ENCODE measurements around the gene PREP.

The PREP gene

DNA sequence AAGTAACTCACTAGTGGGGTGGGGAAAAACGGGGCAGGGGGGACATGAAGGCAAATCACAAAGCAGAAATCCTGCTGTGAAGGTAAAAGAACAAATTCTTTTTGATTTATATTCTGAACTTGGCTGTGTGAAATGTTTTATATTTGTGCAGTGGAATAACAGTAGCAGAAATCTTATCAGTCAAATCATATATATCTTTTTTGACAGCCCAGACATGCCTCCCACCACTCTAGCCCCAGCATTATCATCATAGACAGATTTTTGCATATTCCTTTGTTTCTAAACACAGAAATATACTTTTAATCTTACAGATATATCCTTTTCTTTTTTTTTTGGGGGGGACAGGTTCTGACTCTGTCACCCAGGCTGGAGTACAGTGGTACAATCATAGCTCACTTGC, 97.4 kb downstream of the PREP start:
- Histone ChIP-seq H2AFZ (ENCODE audit: low read depth, low read length, severe bottlenecking) (no peak overlapping the region), H3K4me2 (ENCODE audit: low read depth, low read length, poor library complexity, severe bottlenecking) (no peak overlapping the region), H4K20me1 (ENCODE audit: low read depth, low read length) (no peaks in the 10 kb centered on the region), H3K9me3 (ENCODE audit: insufficient read depth, low read length) (no peaks in the 10 kb centered on the region), H3K27me3 (ENCODE audit: low read length) (no peaks in the 10 kb centered on the region), H3K9ac (ENCODE audit: low read length) (no peak overlapping the region), H3K4me3 (ENCODE audit: insufficient read depth, low read length, poor library complexity, severe bottlenecking) (no peak overlapping the region), H3K27ac (ENCODE audit: low read depth, low read length) (no peak overlapping the region), H3K9me2 (replicated peaks; ENCODE audit: insufficient read depth, low read length) (no peaks in the 10 kb centered on the region), H3F3A (ENCODE audit: insufficient read depth) (no peaks in the 10 kb centered on the region), H3K36me3 (ENCODE audit: low read length) (no peaks in the 10 kb centered on the region), H3K79me2 (ENCODE audit: insufficient read depth, low read length) (no peaks in the 10 kb centered on the region)
- TF ChIP-seq EZH2phosphoT487 (conservative IDR thresholded peaks at IDR 0.05; ENCODE audit: low read length) = no peak
- TF ChIP-seq, protein P1, sequence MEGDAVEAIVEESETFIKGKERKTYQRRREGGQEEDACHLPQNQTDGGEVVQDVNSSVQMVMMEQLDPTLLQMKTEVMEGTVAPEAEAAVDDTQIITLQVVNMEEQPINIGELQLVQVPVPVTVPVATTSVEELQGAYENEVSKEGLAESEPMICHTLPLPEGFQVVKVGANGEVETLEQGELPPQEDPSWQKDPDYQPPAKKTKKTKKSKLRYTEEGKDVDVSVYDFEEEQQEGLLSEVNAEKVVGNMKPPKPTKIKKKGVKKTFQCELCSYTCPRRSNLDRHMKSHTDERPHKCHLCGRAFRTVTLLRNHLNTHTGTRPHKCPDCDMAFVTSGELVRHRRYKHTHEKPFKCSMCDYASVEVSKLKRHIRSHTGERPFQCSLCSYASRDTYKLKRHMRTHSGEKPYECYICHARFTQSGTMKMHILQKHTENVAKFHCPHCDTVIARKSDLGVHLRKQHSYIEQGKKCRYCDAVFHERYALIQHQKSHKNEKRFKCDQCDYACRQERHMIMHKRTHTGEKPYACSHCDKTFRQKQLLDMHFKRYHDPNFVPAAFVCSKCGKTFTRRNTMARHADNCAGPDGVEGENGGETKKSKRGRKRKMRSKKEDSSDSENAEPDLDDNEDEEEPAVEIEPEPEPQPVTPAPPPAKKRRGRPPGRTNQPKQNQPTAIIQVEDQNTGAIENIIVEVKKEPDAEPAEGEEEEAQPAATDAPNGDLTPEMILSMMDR (IDR thresholded peaks at IDR 0.05; ENCODE audit: insufficient read depth, low read length, poor library complexity, severe bottlenecking) = no peak

GRCh38 chr6:105304825-105305224, 98.1 kb downstream of the PREP start:
- H3K27ac ChIP-seq (ENCODE audit: low read depth, low read length) = no peak overlapping the region
- no peaks in the 10 kb centered on the region for H3F3A ChIP-seq (ENCODE audit: insufficient read depth)
- no peaks in the 10 kb centered on the region for H3K79me2 ChIP-seq (ENCODE audit: insufficient read depth, low read length)
- H3K36me3 ChIP-seq (ENCODE audit: low read length) = no peaks in the 10 kb centered on the region
- H3K27me3 ChIP-seq (ENCODE audit: low read length) = no peaks in the 10 kb centered on the region
- H4K20me1 ChIP-seq (ENCODE audit: low read depth, low read length) = no peaks in the 10 kb centered on the region
- H2AFZ ChIP-seq (ENCODE audit: low read depth, low read length, severe bottlenecking) = no peak overlapping the region
- H3K9me2 ChIP-seq (replicated peaks; ENCODE audit: insufficient read depth, low read length) = no peaks in the 10 kb centered on the region
- no peaks in the 10 kb centered on the region for H3K9me3 ChIP-seq (ENCODE audit: insufficient read depth, low read length)
- no peak for TF ChIP-seq EZH2phosphoT487 (conservative IDR thresholded peaks at IDR 0.05; ENCODE audit: low read length)
- TF ChIP-seq, protein P1 (IDR thresholded peaks at IDR 0.05; ENCODE audit: insufficient read depth, low read length, poor library complexity, severe bottlenecking) = no peak
- no peak overlapping the region for H3K4me2 ChIP-seq (ENCODE audit: low read depth, low read length, poor library complexity, severe bottlenecking)
- H3K9ac ChIP-seq (ENCODE audit: low read length) = no peak overlapping the region
- no peak overlapping the region for H3K4me3 ChIP-seq (ENCODE audit: insufficient read depth, low read length, poor library complexity, severe bottlenecking)

DNA sequence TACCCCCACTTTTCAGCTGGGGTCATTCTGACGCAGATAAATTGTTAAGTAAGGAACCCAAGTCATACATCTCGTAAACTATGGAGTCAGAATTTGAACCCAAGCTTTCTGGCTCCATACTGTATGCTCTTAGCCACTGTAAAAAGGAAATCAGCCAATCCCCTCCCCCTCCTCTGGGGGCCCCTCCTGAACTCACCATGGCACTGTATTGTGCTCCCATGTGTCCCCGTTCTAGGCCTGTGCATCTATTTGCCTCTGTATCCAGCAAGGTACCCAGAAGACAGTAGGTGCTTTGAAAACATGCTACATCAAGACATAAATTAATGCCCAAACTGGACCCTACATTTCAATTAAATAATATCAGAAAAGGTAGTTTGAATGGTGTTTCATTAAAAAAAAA, 98.5 kb downstream of the PREP start:
- Histone ChIP-seq H3K27ac (ENCODE audit: low read depth, low read length) (no peak overlapping the region), H3K9ac (ENCODE audit: low read length) (no peak overlapping the region), H2AFZ (ENCODE audit: low read depth, low read length, severe bottlenecking) (no peak overlapping the region), H3K79me2 (ENCODE audit: insufficient read depth, low read length) (no peaks in the 10 kb centered on the region), H3K27me3 (ENCODE audit: low read length) (no peaks in the 10 kb centered on the region), H3K9me2 (replicated peaks; ENCODE audit: insufficient read depth, low read length) (no peaks in the 10 kb centered on the region), H3F3A (ENCODE audit: insufficient read depth) (no peaks in the 10 kb centered on the region), H3K4me3 (ENCODE audit: insufficient read depth, low read length, poor library complexity, severe bottlenecking) (no peak overlapping the region), H3K9me3 (ENCODE audit: insufficient read depth, low read length) (no peaks in the 10 kb centered on the region), H3K36me3 (ENCODE audit: low read length) (no peaks in the 10 kb centered on the region), H4K20me1 (ENCODE audit: low read depth, low read length) (no peaks in the 10 kb centered on the region), H3K4me2 (ENCODE audit: low read depth, low read length, poor library complexity, severe bottlenecking) (no peak overlapping the region)
- TF ChIP-seq EZH2phosphoT487 (conservative IDR thresholded peaks at IDR 0.05; ENCODE audit: low read length) = no peak
- TF ChIP-seq, protein P1 (IDR thresholded peaks at IDR 0.05; ENCODE audit: insufficient read depth, low read length, poor library complexity, severe bottlenecking) = no peak
